GM19035 (cell line): ENCODE data around the gene TMEM164.

ENCODE experiments used
- ATAC-seq: cut with Tn5 transposase; IDR thresholded peaks from one replicate; pipeline ENCODE4 v1.9.1; 2021; ENCODE audit not compliant: unreplicated experiment

Gene TMEM164

GRCh38 chrX:110062919-110063318 is 60.0 kb downstream of the TMEM164 start:
- no peak for ATAC-seq

GRCh38 chrX:110066488-110067225 is 63.7 kb downstream of the TMEM164 start:
- ATAC-seq, result no peak

- no peak for ATAC-seq
Observed at GRCh38 chrX:110070970-110071369, 68.1 kb downstream of the TMEM164 start.

- no peak for ATAC-seq
Observed at GRCh38 chrX:110081320-110081719, 78.4 kb downstream of the TMEM164 start.

GRCh38 chrX:110081740-110082139 is 78.8 kb downstream of the TMEM164 start:
- no peak for ATAC-seq

- no peak for ATAC-seq
Observed at GRCh38 chrX:110082161-110082560, 79.2 kb downstream of the TMEM164 start.

- ATAC-seq, result no peak
Observed at GRCh38 chrX:110086162-110086915, 83.4 kb downstream of the TMEM164 start.

GRCh38 chrX:110086916-110087484 is 84.1 kb downstream of the TMEM164 start:
- no peak for ATAC-seq

GRCh38 chrX:110087485-110088356 is 84.8 kb downstream of the TMEM164 start:
- no peak for ATAC-seq

- ATAC-seq, result no peak
Observed at GRCh38 chrX:110089656-110090403, 86.9 kb downstream of the TMEM164 start.

- ATAC-seq, result no peak
Observed at GRCh38 chrX:110097920-110098319, 95.0 kb downstream of the TMEM164 start.

GRCh38 chrX:110103344-110103743 is 100.4 kb downstream of the TMEM164 start:
- ATAC-seq, result no peak

- ATAC-seq, result no peak
Observed at GRCh38 chrX:110104078-110104477, 101.2 kb downstream of the TMEM164 start.

GRCh38 chrX:110108381-110108821 is 105.5 kb downstream of the TMEM164 start:
- ATAC-seq, result no peak

GRCh38 chrX:110114260-110114776 is 111.4 kb downstream of the TMEM164 start:
- no peak for ATAC-seq

- ATAC-seq, result no peak
Observed at GRCh38 chrX:110116066-110116980, 113.4 kb downstream of the TMEM164 start.

GRCh38 chrX:110118530-110118929 is 115.6 kb downstream of the TMEM164 start:
- no peak for ATAC-seq

- ATAC-seq, result no peak
Observed at GRCh38 chrX:110119480-110119879, 116.6 kb downstream of the TMEM164 start.

- no peak for ATAC-seq
Observed at GRCh38 chrX:110120025-110120424, 117.1 kb downstream of the TMEM164 start.
